Fibroblast of villous mesenchyme (primary cell): ENCODE data around the gene VPS13D. TPM values are rescaled to one million over a fixed set of nuclear protein-coding genes. Genes with fewer than 3 reads are reported as not detected.

Experiments used
- DNase-seq: peaks from one replicate; pipeline ENCODE4 v3.0.0-alpha.2; 2010; ENCODE audit warnings: low read depth
- H3K4me3 ChIP-seq: 2 replicates; pipeline ENCODE4 v1.5.1; 2011; ENCODE audit warnings: low read depth, mild to moderate bottlenecking, low read length
- total RNA-seq: library from RNA; depleted of rRNA; stranded (reverse); fragments of >200 nt; gene quantifications from 2 replicates; pipeline ENCODE4 v1.2.3, GENCODE V29; 2012
- TF ChIP-seq, protein P1 (sequence below): IDR thresholded peaks from 2 replicates; pipeline ENCODE4 v1.5.1; 2012; ENCODE audit warnings: low read depth, mild to moderate bottlenecking, low read length; ENCODE audit not compliant: insufficient read depth

VPS13D gene
- total RNA-seq, 1 donor: 55.3 TPM

DNA sequence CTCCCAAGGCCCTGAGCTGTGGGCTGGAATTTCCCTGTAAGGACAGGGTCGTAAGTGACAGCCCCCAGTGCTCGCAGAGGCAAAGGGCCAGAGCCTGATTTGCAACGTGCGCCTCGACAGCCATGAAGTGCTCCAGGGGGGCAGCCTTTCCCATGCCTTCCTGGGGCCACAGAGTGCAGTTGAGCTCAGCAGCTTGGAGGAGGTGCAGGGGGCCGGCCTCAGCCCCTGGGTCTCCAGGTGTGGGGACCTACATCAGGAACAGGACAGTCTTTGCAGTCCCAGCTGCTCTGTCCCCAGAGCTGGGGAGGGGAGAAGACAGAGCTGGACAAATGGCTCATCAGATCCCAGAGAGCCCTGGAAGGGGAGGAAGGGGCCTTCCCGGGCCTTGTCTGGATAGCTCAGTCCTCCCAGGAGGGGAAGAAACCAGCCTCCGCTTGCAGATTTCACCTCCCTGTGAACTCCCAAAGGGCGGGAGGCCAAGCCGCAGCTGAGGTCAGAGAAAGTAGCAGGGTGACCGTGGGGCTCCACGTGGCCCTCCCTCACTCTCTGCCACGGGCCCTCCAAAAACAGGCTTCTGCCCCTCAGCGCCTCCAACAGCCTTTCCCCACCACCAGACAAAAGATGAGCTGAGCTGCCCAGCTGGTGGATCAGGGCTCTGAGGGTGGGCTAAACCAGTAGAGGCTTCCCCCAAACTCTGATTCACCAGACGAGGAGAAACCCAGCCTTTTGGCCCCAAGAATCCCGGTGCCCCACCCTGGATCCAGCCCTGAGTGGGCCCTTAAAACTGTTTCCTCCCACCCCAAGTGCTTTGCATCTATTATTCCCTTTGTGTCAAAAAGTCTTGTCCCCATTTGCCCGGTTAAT, 311.7 kb downstream of the VPS13D start:
- TF ChIP-seq, protein P1, sequence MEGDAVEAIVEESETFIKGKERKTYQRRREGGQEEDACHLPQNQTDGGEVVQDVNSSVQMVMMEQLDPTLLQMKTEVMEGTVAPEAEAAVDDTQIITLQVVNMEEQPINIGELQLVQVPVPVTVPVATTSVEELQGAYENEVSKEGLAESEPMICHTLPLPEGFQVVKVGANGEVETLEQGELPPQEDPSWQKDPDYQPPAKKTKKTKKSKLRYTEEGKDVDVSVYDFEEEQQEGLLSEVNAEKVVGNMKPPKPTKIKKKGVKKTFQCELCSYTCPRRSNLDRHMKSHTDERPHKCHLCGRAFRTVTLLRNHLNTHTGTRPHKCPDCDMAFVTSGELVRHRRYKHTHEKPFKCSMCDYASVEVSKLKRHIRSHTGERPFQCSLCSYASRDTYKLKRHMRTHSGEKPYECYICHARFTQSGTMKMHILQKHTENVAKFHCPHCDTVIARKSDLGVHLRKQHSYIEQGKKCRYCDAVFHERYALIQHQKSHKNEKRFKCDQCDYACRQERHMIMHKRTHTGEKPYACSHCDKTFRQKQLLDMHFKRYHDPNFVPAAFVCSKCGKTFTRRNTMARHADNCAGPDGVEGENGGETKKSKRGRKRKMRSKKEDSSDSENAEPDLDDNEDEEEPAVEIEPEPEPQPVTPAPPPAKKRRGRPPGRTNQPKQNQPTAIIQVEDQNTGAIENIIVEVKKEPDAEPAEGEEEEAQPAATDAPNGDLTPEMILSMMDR: no peak

DNA sequence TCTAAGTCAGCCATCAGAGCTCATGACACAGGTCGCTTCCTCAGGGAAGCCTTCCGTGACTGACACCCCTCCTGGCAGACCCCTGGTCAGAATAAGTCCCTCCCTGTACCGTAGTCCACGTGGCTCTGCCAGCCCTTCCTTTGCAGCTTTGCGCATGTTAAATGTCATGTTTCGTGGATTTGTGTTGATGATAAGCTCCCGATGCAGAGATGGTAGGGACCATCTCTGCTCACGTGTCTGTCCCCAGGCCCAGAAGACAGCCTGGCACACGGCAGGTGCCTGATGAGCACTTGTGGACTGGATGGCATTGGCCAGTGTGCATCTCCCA, 312.3 kb downstream of the VPS13D start:
- TF ChIP-seq, protein P1: no peak
- H3K4me3 ChIP-seq: no peak overlapping the region
- no peak for DNase-seq

More for the DNA sequence above, 311.7 kb downstream of the VPS13D start:
- DNase-seq: peak; percentile 90
- H3K4me3 ChIP-seq: no peak overlapping the region

DNA sequence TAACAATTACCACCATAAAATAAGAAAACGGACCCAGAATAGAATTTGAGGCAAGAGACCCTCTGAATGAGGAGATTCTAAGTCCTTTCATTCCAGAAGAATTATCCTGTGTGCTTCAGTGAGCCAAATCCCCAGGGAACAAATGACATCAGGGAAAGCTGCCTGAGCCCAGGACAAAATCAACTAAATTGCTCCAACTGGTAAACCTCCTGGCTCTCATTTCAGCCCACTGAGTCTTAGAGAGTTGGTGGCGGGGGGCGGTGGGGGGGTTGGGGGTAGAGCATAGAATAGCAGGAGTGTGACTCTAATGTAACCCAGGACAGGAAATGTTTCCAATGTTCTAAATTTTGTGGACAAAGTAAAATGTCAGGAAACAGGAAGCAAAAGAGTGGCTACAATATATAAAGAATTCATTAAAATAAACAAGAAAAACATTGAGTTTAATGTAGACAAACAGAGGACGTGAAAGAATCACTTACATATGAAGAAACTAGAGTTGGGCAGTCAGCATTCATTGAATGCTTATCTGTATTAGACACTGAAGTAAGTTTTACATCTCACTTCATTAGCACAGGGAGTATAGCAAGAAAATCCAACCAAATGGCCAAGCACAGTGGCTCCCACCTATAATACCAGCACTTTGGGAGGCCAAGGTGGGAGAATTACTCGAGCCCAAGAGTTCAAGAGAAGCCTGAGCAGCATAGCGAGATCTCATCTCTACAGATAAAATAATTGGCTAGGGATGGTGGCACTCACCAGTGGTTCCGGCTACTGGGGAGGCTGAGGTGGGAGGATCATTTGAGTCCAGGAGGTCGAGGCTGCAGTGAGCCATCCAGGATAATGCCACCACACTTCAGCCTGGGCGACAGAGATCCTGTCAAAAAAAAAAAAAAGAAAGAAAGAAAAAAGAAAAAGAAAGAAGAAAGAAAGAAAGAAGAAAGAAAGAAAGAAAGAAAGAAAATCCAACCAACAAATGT, 313.1 kb downstream of the VPS13D start:
- no peak for DNase-seq
- no peak overlapping the region for H3K4me3 ChIP-seq
- TF ChIP-seq, protein P1: no peak

DNA sequence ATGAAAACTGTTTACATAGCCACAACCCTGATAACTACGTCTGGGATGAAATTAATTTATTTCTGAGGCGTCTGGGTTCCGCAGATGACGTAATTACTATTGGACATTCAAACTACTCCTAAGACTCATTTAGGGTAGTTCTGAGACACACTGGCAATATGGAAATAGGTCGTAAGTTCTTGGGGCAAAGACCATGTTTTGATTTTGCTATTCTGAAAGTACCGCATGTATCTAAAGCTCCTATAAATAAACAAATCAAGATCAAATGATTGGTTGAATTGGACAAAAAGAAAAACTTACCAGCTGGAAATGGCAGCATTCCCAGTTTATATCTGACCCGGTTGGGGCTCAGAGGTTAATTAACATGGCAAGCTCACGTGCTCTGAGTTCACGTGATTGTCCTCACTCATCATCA, 313.9 kb downstream of the VPS13D start:
- DNase-seq: no peak
- no peak overlapping the region for H3K4me3 ChIP-seq

DNA sequence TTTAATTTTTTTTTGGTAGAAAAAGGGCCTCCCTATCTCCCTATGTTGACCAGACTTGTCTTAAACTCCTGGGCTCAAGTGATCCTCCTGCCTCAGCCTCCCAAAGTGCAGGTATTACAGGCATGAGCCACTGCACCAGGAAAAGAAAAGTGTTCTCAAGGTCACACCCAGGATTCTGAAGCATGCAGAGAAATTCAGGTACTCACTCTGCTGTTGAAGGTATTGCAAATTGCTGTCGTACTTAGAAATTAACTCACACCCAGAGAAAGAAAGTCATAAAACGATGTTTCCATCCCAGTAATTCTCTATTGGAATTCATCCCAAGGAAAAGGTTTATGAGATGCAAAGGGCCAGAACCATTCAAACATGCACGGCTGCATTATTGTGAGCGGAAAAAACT, 314.5 kb downstream of the VPS13D start:
- TF ChIP-seq, protein P1: no peak
- no peak for DNase-seq
- H3K4me3 ChIP-seq: no peak overlapping the region

More for the DNA sequence above, 313.9 kb downstream of the VPS13D start:
- TF ChIP-seq, protein P1: no peak

DNA sequence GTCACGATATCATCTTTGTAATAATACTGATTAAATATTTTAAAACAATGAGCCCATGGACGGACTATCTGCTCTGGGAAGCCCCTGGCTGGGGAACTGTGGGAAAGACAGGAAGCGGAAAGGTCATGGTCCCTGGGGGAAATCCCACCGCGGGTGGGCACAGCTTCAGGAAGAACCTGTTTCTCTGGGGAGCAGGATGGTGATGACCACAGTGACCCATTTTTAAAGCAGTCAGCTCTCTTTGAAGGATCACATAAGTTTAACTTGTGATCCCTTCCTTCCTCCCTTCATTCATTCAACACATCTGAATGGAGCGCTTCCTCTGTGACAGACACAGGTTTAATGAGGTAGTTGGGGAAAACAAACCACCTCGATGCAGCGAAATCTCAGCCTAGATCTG, 315.2 kb downstream of the VPS13D start:
- TF ChIP-seq, protein P1: no peak
- no peak for DNase-seq
- no peak overlapping the region for H3K4me3 ChIP-seq
